ENCODE measurements around the gene TUBB. TPM values are rescaled to one million over a fixed set of nuclear protein-coding genes. Genes with fewer than 3 reads are reported as not detected.

Gene TUBB
- total and polyA plus RNA-seq, 2 donors (not counting 3 experiments of a cell fraction or from before 2014, with no cell fraction given): 1,276 to 1,408 TPM

DNA sequence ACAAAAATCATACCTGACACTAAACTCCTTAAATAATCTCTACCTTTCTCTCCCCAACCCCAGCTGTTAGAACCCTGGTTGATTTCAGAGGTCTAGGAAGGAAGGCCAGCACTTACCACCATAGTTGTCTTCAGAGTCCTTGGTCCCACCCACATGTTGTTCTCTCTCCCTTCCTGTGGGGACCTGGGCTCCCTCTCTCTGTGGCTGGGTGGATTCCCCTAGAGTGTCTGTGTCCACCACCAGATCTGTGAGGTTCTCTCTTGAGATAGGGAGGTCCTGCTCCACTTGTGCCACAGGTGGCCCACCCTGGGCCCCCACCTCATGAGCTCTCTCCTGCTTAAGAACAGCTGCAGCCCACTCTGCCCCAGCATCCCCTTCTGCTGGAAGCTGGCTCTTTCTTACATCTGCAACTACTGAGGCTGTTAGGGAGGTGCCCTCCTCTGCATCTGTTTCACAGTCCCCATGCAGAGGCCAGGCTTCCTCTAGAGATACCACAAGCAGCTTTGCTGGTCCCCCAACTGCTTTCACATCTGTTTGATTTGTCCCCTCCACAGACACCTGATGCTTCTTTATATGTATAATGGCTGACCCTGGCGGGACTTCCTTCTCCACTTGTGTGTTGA, 8.3 kb upstream of the TUBB start:
- Histone ChIP-seq H3K4me1 (ENCODE audit: control insufficient read depth, extremely low read depth, insufficient read depth, low read length) (peaks cover 7% of the 10 kb centered on the region), H3K9me3 (replicated peaks; ENCODE audit: control insufficient read depth, insufficient read depth, low read length) (no peaks in the 10 kb centered on the region), H3K9me1 (replicated peaks; ENCODE audit: control insufficient read depth, extremely low read depth, insufficient read depth, low read length) (no peaks in the 10 kb centered on the region), H3K36me3 (ENCODE audit: control insufficient read depth in 2 of 2, extremely low read depth in 1 of 2, insufficient read depth in 2 of 2, low read length in 2 of 2) (peaks cover 3 to 17% of the 10 kb centered on the region in 2 experiments), H3K27me3 (ENCODE audit: control insufficient read depth in 2 of 2, insufficient read depth in 2 of 2, low read length in 2 of 2) (no peaks in the 10 kb centered on the region), H4K20me1 (replicated peaks; ENCODE audit: control insufficient read depth, extremely low read depth, insufficient read depth, low read length) (no peaks in the 10 kb centered on the region), H3K79me2 (ENCODE audit: control insufficient read depth, insufficient read depth, low read length) (peaks cover 5% of the 10 kb centered on the region), H2AFZ (ENCODE audit: low read depth, low read length) (no peak overlapping the region), H3K27ac (ENCODE audit: insufficient read depth, low read depth, low read length) (no peak overlapping the region), H3K9ac (replicated peaks; ENCODE audit: extremely low read depth, insufficient read depth, low read length) (no peak overlapping the region), H3K4me3 (replicated peaks in 1 of 3; ENCODE audit: insufficient read depth in 1 of 3, low read depth in 1 of 3, low read length in 3 of 3) (no peak overlapping the region), H3K4me2 (ENCODE audit: insufficient read depth, low read length) (no peak overlapping the region)
- FAIRE-seq (no peak), DNase-seq (ENCODE audit: low read depth, low spot score) (no peak)
- dilution Hi-C loops (cut with MboI; ENCODE audit: extremely low pct_ligation_motif_present, low sequenced_read_pairs): no loop called here
- POLR2A ChIA-PET: interaction anchor here (0.5 kb wide), 1 partner anchor 33 kb away, joined by 6 read pairs; no protein-coding TSS in a partner anchor
- CTCF ChIA-PET: interaction anchor here (2.1 kb wide), 1 partner anchor 33 kb away, joined by 11 read pairs; no protein-coding TSS in a partner anchor
- no peak for TF ChIP-seq FOS (IDR thresholded peaks at IDR 0.05; ENCODE audit: borderline replicate concordance, insufficient read depth, low read length)
- TF ChIP-seq, protein P1, sequence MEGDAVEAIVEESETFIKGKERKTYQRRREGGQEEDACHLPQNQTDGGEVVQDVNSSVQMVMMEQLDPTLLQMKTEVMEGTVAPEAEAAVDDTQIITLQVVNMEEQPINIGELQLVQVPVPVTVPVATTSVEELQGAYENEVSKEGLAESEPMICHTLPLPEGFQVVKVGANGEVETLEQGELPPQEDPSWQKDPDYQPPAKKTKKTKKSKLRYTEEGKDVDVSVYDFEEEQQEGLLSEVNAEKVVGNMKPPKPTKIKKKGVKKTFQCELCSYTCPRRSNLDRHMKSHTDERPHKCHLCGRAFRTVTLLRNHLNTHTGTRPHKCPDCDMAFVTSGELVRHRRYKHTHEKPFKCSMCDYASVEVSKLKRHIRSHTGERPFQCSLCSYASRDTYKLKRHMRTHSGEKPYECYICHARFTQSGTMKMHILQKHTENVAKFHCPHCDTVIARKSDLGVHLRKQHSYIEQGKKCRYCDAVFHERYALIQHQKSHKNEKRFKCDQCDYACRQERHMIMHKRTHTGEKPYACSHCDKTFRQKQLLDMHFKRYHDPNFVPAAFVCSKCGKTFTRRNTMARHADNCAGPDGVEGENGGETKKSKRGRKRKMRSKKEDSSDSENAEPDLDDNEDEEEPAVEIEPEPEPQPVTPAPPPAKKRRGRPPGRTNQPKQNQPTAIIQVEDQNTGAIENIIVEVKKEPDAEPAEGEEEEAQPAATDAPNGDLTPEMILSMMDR (IDR thresholded peaks at IDR 0.05; ENCODE audit: extremely low read depth in 1 of 2, insufficient read depth in 1 of 2, low read depth in 1 of 2, low read length in 2 of 2): no peak
- TF ChIP-seq POLR2A (IDR thresholded peaks at IDR 0.05; ENCODE audit: low read depth, low read length): no peak
- no peak for TF ChIP-seq MYC (IDR thresholded peaks at IDR 0.05; ENCODE audit: low read depth, low read length)
- TF ChIP-seq EZH2 (IDR thresholded peaks at IDR 0.05; ENCODE audit: borderline replicate concordance, low read depth, low read length, severe bottlenecking): no peak
- TF ChIP-seq POLR2AphosphoS5 (IDR thresholded peaks at IDR 0.05; ENCODE audit: insufficient read depth, low read depth, low read length): no peak
- TF ChIP-seq GATA2 (IDR thresholded peaks at IDR 0.05; ENCODE audit: insufficient read depth, insufficient read length, low read depth, low read length): no peak
- TF ChIP-seq JUN (IDR thresholded peaks at IDR 0.05; ENCODE audit: borderline replicate concordance, insufficient read depth, insufficient read length, low read depth): no peak
- TF ChIP-seq, protein P2, sequence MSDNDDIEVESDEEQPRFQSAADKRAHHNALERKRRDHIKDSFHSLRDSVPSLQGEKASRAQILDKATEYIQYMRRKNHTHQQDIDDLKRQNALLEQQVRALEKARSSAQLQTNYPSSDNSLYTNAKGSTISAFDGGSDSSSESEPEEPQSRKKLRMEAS (IDR thresholded peaks at IDR 0.05; ENCODE audit: insufficient read depth, insufficient read length): no peak
- intact Hi-C loops (cut with micrococcal nuclease): no loop called here
- BruUV-seq (replicated peaks): no TSS peak
